ENCODE measurements around the gene ABCA7. TPM values are rescaled to one million over a fixed set of nuclear protein-coding genes. Genes with fewer than 3 reads are reported as not detected.
A peak's percentile ranks its signal among the peaks of the same experiment; 100 is the strongest.

Gene ABCA7
- total RNA-seq, 1 experiment from 2014 or later, result 40.3 TPM

DNA sequence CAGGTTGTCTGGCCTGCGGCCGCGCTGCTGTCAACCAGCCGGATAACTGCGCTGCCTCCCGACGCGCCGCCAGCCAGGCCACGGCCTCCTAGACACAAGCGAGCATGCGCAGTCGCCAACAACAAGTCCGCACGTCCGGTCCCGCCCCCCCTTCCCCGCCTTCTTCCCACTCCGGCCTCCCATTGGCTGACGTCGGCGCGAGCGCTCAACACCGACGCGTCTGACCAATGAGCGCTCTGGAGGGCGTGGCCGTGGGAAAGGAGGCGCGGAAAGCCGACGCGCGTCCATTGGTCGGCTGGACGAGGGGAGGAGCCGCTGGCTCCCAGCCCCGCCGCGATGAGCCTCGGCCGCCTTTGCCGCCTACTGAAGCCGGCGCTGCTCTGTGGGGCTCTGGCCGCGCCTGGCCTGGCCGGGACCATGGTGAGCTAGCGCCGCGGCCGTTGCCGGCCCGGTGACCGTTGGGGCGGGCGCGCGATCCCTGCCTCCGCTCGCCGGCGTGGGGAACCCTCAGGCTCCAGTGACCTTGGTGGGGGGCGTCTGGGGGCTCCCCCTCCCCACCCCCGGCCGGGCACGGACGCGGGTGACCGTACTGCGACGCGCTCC lies 63.9 kb downstream of the ABCA7 start, which contains the start of gene GPX4 (continued):
- TF ChIP-seq, protein P1, sequence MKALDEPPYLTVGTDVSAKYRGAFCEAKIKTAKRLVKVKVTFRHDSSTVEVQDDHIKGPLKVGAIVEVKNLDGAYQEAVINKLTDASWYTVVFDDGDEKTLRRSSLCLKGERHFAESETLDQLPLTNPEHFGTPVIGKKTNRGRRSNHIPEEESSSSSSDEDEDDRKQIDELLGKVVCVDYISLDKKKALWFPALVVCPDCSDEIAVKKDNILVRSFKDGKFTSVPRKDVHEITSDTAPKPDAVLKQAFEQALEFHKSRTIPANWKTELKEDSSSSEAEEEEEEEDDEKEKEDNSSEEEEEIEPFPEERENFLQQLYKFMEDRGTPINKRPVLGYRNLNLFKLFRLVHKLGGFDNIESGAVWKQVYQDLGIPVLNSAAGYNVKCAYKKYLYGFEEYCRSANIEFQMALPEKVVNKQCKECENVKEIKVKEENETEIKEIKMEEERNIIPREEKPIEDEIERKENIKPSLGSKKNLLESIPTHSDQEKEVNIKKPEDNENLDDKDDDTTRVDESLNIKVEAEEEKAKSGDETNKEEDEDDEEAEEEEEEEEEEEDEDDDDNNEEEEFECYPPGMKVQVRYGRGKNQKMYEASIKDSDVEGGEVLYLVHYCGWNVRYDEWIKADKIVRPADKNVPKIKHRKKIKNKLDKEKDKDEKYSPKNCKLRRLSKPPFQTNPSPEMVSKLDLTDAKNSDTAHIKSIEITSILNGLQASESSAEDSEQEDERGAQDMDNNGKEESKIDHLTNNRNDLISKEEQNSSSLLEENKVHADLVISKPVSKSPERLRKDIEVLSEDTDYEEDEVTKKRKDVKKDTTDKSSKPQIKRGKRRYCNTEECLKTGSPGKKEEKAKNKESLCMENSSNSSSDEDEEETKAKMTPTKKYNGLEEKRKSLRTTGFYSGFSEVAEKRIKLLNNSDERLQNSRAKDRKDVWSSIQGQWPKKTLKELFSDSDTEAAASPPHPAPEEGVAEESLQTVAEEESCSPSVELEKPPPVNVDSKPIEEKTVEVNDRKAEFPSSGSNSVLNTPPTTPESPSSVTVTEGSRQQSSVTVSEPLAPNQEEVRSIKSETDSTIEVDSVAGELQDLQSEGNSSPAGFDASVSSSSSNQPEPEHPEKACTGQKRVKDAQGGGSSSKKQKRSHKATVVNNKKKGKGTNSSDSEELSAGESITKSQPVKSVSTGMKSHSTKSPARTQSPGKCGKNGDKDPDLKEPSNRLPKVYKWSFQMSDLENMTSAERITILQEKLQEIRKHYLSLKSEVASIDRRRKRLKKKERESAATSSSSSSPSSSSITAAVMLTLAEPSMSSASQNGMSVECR (CRISPR knock-in tag; IDR thresholded peaks at IDR 0.05; ENCODE audit: borderline replicate concordance), result peak; percentile 83; the same call in 1 of the 2 replicates
- TF ChIP-seq RELA (CRISPR knock-in tag; IDR thresholded peaks at IDR 0.05; ENCODE audit: borderline replicate concordance), result no peak; the same call in 1 of the 2 replicates
- TF ChIP-seq TCF7 (CRISPR knock-in tag; IDR thresholded peaks at IDR 0.05; ENCODE audit: low read depth), result 0 out of 2 replicates have a peak, but pooled peaks have one; percentile 20
- TF ChIP-seq, protein P2, sequence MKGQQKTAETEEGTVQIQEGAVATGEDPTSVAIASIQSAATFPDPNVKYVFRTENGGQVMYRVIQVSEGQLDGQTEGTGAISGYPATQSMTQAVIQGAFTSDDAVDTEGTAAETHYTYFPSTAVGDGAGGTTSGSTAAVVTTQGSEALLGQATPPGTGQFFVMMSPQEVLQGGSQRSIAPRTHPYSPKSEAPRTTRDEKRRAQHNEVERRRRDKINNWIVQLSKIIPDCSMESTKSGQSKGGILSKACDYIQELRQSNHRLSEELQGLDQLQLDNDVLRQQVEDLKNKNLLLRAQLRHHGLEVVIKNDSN (CRISPR knock-in tag; IDR thresholded peaks at IDR 0.05), result no peak; the same call in 1 of the 2 replicates
- TF ChIP-seq, protein P3, sequence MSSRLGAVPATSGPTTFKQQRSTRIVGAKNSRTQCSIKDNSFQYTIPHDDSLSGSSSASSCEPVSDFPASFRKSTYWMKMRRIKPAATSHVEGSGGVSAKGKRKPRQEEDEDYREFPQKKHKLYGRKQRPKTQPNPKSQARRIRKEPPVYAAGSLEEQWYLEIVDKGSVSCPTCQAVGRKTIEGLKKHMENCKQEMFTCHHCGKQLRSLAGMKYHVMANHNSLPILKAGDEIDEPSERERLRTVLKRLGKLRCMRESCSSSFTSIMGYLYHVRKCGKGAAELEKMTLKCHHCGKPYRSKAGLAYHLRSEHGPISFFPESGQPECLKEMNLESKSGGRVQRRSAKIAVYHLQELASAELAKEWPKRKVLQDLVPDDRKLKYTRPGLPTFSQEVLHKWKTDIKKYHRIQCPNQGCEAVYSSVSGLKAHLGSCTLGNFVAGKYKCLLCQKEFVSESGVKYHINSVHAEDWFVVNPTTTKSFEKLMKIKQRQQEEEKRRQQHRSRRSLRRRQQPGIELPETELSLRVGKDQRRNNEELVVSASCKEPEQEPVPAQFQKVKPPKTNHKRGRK (CRISPR knock-in tag; IDR thresholded peaks at IDR 0.05; ENCODE audit: borderline replicate concordance), result no peak
- TF ChIP-seq CREM (CRISPR knock-in tag; IDR thresholded peaks at IDR 0.05), result no peak
- TF ChIP-seq ZNF219 (CRISPR knock-in tag; IDR thresholded peaks at IDR 0.05; ENCODE audit: borderline replicate concordance), result no peak
- TF ChIP-seq ZNF416 (CRISPR knock-in tag; IDR thresholded peaks at IDR 0.05), result peak; percentile 60; the same call in 1 of the 2 replicates
- TF ChIP-seq GABPB1 (CRISPR knock-in tag; IDR thresholded peaks at IDR 0.05), result peak; percentile 12; the same call in 1 of the 2 replicates
- TF ChIP-seq, protein P4, sequence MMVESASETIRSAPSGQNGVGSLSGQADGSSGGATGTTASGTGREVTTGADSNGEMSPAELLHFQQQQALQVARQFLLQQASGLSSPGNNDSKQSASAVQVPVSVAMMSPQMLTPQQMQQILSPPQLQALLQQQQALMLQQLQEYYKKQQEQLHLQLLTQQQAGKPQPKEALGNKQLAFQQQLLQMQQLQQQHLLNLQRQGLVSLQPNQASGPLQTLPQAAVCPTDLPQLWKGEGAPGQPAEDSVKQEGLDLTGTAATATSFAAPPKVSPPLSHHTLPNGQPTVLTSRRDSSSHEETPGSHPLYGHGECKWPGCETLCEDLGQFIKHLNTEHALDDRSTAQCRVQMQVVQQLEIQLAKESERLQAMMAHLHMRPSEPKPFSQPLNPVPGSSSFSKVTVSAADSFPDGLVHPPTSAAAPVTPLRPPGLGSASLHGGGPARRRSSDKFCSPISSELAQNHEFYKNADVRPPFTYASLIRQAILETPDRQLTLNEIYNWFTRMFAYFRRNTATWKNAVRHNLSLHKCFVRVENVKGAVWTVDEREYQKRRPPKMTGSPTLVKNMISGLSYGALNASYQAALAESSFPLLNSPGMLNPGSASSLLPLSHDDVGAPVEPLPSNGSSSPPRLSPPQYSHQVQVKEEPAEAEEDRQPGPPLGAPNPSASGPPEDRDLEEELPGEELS (CRISPR knock-in tag; IDR thresholded peaks at IDR 0.05), result peak; percentile 55; the same call in 1 of the 2 replicates
- TF ChIP-seq, protein P5, sequence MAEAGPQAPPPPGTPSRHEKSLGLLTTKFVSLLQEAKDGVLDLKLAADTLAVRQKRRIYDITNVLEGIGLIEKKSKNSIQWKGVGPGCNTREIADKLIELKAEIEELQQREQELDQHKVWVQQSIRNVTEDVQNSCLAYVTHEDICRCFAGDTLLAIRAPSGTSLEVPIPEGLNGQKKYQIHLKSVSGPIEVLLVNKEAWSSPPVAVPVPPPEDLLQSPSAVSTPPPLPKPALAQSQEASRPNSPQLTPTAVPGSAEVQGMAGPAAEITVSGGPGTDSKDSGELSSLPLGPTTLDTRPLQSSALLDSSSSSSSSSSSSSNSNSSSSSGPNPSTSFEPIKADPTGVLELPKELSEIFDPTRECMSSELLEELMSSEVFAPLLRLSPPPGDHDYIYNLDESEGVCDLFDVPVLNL (CRISPR knock-in tag; IDR thresholded peaks at IDR 0.05; ENCODE audit: borderline replicate concordance, low read depth), result peak; percentile 35; the same call in 1 of the 2 replicates
- TF ChIP-seq TEAD4 (CRISPR knock-in tag; IDR thresholded peaks at IDR 0.05), result no peak
- TF ChIP-seq, protein P6, sequence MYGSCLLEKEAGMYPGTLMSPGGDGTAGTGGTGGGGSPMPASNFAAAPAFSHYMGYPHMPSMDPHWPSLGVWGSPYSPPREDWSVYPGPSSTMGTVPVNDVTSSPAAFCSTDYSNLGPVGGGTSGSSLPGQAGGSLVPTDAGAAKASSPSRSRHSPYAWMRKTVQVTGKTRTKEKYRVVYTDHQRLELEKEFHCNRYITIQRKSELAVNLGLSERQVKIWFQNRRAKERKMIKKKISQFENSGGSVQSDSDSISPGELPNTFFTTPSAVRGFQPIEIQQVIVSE (CRISPR knock-in tag; IDR thresholded peaks at IDR 0.05; ENCODE audit: borderline replicate concordance), result no peak
- TF ChIP-seq ETV6 (CRISPR knock-in tag; IDR thresholded peaks at IDR 0.05), result peak; percentile 71
- TF ChIP-seq, protein P7, sequence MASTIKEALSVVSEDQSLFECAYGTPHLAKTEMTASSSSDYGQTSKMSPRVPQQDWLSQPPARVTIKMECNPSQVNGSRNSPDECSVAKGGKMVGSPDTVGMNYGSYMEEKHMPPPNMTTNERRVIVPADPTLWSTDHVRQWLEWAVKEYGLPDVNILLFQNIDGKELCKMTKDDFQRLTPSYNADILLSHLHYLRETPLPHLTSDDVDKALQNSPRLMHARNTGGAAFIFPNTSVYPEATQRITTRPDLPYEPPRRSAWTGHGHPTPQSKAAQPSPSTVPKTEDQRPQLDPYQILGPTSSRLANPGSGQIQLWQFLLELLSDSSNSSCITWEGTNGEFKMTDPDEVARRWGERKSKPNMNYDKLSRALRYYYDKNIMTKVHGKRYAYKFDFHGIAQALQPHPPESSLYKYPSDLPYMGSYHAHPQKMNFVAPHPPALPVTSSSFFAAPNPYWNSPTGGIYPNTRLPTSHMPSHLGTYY (CRISPR knock-in tag; IDR thresholded peaks at IDR 0.05), result 0 out of 2 replicates have a peak, but pooled peaks have one; percentile 55
- TF ChIP-seq, protein P8, sequence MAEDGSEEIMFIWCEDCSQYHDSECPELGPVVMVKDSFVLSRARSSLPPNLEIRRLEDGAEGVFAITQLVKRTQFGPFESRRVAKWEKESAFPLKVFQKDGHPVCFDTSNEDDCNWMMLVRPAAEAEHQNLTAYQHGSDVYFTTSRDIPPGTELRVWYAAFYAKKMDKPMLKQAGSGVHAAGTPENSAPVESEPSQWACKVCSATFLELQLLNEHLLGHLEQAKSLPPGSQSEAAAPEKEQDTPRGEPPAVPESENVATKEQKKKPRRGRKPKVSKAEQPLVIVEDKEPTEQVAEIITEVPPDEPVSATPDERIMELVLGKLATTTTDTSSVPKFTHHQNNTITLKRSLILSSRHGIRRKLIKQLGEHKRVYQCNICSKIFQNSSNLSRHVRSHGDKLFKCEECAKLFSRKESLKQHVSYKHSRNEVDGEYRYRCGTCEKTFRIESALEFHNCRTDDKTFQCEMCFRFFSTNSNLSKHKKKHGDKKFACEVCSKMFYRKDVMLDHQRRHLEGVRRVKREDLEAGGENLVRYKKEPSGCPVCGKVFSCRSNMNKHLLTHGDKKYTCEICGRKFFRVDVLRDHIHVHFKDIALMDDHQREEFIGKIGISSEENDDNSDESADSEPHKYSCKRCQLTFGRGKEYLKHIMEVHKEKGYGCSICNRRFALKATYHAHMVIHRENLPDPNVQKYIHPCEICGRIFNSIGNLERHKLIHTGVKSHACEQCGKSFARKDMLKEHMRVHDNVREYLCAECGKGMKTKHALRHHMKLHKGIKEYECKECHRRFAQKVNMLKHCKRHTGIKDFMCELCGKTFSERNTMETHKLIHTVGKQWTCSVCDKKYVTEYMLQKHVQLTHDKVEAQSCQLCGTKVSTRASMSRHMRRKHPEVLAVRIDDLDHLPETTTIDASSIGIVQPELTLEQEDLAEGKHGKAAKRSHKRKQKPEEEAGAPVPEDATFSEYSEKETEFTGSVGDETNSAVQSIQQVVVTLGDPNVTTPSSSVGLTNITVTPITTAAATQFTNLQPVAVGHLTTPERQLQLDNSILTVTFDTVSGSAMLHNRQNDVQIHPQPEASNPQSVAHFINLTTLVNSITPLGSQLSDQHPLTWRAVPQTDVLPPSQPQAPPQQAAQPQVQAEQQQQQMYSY (CRISPR knock-in tag; IDR thresholded peaks at IDR 0.05), result no peak
- no peak for TF ChIP-seq GTF2I (CRISPR knock-in tag; conservative IDR thresholded peaks at IDR 0.05)
- TF ChIP-seq, protein P9, sequence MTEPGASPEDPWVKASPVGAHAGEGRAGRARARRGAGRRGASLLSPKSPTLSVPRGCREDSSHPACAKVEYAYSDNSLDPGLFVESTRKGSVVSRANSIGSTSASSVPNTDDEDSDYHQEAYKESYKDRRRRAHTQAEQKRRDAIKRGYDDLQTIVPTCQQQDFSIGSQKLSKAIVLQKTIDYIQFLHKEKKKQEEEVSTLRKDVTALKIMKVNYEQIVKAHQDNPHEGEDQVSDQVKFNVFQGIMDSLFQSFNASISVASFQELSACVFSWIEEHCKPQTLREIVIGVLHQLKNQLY (CRISPR knock-in tag; IDR thresholded peaks at IDR 0.05), result no peak
- TF ChIP-seq NR1H2 (CRISPR knock-in tag; IDR thresholded peaks at IDR 0.05), result no peak
